ENCODE data around the gene LRRC3.
"Not testable (repeated sequence)": the region's sequence is repeated elsewhere in the genome, so short reads cannot be mapped to it uniquely, and the experiment has no call there.

The LRRC3 gene

DNA sequence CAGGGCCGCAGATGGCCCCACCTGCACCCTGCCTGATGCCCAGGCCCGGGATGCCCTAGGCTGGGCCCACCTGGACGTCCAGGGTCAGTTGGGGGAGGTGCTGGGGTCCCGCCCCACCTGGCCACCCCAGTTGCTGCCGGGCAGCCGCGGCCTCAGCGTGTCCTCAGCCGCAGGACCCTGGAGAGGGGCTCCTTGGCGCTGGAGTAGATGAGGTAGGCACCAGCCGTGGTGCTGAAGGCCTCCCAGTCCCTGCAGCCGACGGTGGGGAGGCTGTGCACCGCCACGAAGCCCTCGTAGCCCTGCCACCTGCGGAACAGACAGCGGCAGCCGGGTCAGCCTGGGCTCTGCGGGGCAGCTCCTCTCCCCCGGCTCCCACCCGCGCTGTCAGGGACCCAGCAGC, 44.3 kb downstream of the LRRC3 start:
- no peak for TF ChIP-seq CTCF (IDR thresholded peaks at IDR 0.05; ENCODE audit: borderline replicate concordance, control extremely low read depth, extremely low read depth, insufficient read depth, missing control alignments)
- no peak for DNase-seq (ENCODE audit: low spot score)
- in situ Hi-C loops (cut with MboI; ENCODE audit: low sequenced_read_pairs, unreplicated experiment): loop anchor here (10.0 kb wide), 1 partner anchor 295 kb away; no protein-coding TSS in a partner anchor

DNA sequence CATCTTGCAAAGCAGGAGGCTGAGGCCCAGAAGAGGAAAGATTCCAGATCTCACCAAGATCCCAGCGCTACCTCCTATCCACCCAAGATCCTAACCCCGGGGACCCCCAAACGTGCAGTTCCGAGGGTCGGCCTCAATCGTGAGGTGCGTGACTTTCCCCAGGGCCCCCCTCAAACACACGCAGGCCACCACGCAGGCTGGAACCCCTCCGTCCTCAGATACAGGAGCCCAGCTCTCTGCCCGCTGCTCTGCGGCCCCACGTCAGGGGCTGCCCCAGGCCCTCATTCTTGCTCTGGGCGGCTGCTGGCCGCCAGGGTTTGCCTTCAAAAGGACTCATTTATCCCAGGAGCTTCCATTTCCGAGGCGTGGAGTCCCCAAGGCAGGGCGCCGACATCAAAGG, 44.8 kb downstream of the LRRC3 start:
- no peak for TF ChIP-seq CTCF (IDR thresholded peaks at IDR 0.05; ENCODE audit: borderline replicate concordance, control extremely low read depth, extremely low read depth, insufficient read depth, missing control alignments)
- in situ Hi-C loops (cut with MboI; ENCODE audit: low sequenced_read_pairs, unreplicated experiment): no loop called here
- peak; percentile 35 for DNase-seq (ENCODE audit: low spot score)

GRCh38 chr21:44502171-44502958, 47.1 kb downstream of the LRRC3 start:
- DNase-seq (ENCODE audit: low spot score): no peak
- in situ Hi-C loops (cut with MboI; ENCODE audit: low sequenced_read_pairs, unreplicated experiment): no loop called here
- no peak for TF ChIP-seq CTCF (IDR thresholded peaks at IDR 0.05; ENCODE audit: borderline replicate concordance, control extremely low read depth, extremely low read depth, insufficient read depth, missing control alignments)

DNA sequence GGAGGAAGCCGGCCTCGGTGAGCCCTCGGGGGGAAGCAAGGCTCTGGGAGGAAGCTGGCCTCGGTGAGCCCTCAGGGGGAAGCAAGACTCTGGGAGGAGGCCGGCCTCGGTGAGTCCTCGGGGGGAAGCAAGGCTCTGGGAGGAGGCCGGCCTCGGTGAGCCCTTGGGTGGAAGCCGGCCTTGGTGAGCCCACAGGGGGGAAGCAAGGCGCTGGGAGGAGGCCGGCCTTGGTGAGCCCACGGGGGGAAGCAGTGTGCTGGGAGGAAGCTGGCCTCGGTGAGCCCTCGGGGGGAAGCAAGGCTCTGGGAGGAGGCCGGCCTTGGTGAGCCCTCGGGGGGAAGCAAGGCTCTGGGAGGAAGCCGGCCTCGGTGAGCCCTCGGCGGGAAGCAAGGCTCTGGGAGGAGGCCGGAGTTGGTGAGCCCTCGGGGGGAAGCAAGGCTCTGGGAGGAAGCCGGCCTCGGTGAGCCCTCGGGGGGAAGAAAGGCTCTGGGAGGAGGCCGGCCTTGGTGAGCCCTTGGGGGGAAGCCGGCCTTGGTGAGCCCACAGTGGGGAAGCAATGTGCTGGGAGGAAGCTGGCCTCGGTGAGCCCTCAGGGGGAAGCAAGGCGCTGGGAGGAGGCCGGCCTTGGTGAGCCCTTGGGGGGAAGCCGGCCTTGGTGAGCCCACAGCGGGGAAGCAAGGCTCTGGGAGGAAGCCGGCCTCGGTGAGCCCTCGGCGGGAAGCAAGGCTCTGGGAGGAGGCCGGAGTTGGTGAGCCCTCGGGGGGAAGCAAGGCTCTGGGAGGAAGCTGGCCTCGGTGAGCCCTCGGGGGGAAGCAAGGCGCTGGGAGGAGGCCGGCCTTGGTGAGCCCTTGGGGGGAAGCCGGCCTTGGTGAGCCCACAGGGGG, 47.9 kb downstream of the LRRC3 start:
- DNase-seq (ENCODE audit: low spot score); in situ Hi-C loops (cut with MboI; ENCODE audit: low sequenced_read_pairs, unreplicated experiment): not testable (repeated sequence)

DNA sequence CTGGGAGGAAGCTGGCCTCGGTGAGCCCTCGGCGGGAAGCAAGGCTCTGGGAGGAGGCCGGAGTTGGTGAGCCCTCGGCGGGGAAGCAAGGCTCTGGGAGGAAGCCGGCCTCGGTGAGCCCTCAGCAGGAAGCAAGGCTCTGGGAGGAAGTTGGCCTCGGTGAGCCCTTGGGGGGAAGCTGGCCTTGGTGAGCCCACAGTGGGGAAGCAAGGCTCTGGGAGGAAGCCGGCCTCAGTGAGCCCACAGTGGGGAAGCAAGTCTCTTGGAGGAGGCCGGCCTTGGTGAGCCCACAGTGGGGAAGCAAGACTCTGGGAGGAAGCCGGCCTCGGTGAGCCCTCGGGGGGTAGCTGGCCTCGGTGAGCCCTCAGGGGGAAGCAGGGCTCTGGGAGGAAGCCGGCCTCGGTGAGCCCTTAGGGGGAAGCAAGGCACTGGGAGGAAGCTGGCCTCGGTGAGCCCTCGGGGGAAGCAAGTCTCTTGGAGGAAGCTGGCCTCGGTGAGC, 48.6 kb downstream of the LRRC3 start:
- in situ Hi-C loops (cut with MboI; ENCODE audit: low sequenced_read_pairs, unreplicated experiment): no loop called here
- no peak for TF ChIP-seq CTCF (IDR thresholded peaks at IDR 0.05; ENCODE audit: borderline replicate concordance, control extremely low read depth, extremely low read depth, insufficient read depth, missing control alignments)
- no peak for DNase-seq (ENCODE audit: low spot score)

GRCh38 chr21:44505673-44506278, 50.5 kb downstream of the LRRC3 start:
- in situ Hi-C loops (cut with MboI; ENCODE audit: low sequenced_read_pairs, unreplicated experiment): no loop called here
- no peak for DNase-seq (ENCODE audit: low spot score)
- TF ChIP-seq CTCF (IDR thresholded peaks at IDR 0.05; ENCODE audit: borderline replicate concordance, control extremely low read depth, extremely low read depth, insufficient read depth, missing control alignments): no peak

Measured in GM13976 (cell line).